ENCODE results near the gene SLC46A3.

- TF ChIP-seq, protein P1, sequence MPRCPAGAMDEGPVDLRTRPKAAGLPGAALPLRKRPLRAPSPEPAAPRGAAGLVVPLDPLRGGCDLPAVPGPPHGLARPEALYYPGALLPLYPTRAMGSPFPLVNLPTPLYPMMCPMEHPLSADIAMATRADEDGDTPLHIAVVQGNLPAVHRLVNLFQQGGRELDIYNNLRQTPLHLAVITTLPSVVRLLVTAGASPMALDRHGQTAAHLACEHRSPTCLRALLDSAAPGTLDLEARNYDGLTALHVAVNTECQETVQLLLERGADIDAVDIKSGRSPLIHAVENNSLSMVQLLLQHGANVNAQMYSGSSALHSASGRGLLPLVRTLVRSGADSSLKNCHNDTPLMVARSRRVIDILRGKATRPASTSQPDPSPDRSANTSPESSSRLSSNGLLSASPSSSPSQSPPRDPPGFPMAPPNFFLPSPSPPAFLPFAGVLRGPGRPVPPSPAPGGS (IDR thresholded peaks at IDR 0.05; ENCODE audit: borderline replicate concordance, insufficient read depth, low read depth, low read length, poor library complexity, severe bottlenecking) = no peak
- TF ChIP-seq HSF1 (IDR thresholded peaks at IDR 0.05; ENCODE audit: low read depth, low read length) (no peak), POLR2AphosphoS5 (IDR thresholded peaks at IDR 0.05; ENCODE audit: low read length) (no peak), TAF1 (IDR thresholded peaks at IDR 0.05; ENCODE audit: borderline replicate concordance, low read depth, low read length) (no peak), SP1 (IDR thresholded peaks at IDR 0.05; ENCODE audit: low read depth, low read length) (no peak), NFIC (IDR thresholded peaks at IDR 0.05; ENCODE audit: low read depth, low read length) (no peak), BHLHE40 (IDR thresholded peaks at IDR 0.05; ENCODE audit: borderline replicate concordance in 1 of 2, low read depth in 2 of 2, low read length in 1 of 2) (no peak), E2F4 (IDR thresholded peaks at IDR 0.05; ENCODE audit: low read depth, low read length) (no peak), ATF7 (IDR thresholded peaks at IDR 0.05; ENCODE audit: low read depth) (no peak), EZH2 (IDR thresholded peaks at IDR 0.05; ENCODE audit: borderline replicate concordance, control insufficient read depth, low read depth, low read length) (no peak), MYC (IDR thresholded peaks at IDR 0.05; ENCODE audit: insufficient read depth, insufficient read length, insufficient replicate concordance, low read length, severe bottlenecking) (no peak), POLR2A (IDR thresholded peaks at IDR 0.05; ENCODE audit: low read depth, low read length) (no peak)
- TF ChIP-seq, protein P2, sequence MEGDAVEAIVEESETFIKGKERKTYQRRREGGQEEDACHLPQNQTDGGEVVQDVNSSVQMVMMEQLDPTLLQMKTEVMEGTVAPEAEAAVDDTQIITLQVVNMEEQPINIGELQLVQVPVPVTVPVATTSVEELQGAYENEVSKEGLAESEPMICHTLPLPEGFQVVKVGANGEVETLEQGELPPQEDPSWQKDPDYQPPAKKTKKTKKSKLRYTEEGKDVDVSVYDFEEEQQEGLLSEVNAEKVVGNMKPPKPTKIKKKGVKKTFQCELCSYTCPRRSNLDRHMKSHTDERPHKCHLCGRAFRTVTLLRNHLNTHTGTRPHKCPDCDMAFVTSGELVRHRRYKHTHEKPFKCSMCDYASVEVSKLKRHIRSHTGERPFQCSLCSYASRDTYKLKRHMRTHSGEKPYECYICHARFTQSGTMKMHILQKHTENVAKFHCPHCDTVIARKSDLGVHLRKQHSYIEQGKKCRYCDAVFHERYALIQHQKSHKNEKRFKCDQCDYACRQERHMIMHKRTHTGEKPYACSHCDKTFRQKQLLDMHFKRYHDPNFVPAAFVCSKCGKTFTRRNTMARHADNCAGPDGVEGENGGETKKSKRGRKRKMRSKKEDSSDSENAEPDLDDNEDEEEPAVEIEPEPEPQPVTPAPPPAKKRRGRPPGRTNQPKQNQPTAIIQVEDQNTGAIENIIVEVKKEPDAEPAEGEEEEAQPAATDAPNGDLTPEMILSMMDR (IDR thresholded peaks at IDR 0.05 in 2 of 3, conservative IDR thresholded peaks at IDR 0.05 in 1 of 3; ENCODE audit: control insufficient read depth in 2 of 3, extremely low read depth in 1 of 3, insufficient read depth in 1 of 3, low read depth in 3 of 3, low read length in 3 of 3) = no peak
Observed at GRCh38 chr13:28750187-28751045, 31.6 kb upstream of the SLC46A3 start.

All from GM12878 (cell line).